GM18861 (cell line): ENCODE data around the gene SPRTN.

Experiments used
- ATAC-seq: cut with Tn5 transposase; IDR thresholded peaks from one replicate; pipeline ENCODE4 v1.9.1; 2021; ENCODE audit not compliant: unreplicated experiment

Gene SPRTN

DNA sequence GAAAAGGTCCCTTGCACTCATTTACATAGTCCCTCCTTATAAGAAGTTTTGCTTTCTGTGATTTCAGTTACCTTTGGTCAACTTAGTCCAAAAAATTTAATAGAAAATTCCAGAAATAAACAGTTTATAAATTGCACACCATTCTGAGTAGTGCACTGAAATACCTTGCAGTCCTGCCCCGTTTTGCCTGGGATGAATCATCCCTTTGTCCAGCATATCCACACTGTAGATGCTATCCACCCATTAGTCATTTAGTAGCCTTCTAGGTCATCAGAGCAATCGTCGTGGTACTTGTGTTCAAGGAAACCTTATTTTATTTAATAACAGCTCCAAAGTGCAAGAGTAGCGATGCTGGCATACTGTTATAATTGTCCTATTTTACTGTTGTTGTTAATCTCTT lies 38.0 kb downstream of the SPRTN start:
- no peak for ATAC-seq

DNA sequence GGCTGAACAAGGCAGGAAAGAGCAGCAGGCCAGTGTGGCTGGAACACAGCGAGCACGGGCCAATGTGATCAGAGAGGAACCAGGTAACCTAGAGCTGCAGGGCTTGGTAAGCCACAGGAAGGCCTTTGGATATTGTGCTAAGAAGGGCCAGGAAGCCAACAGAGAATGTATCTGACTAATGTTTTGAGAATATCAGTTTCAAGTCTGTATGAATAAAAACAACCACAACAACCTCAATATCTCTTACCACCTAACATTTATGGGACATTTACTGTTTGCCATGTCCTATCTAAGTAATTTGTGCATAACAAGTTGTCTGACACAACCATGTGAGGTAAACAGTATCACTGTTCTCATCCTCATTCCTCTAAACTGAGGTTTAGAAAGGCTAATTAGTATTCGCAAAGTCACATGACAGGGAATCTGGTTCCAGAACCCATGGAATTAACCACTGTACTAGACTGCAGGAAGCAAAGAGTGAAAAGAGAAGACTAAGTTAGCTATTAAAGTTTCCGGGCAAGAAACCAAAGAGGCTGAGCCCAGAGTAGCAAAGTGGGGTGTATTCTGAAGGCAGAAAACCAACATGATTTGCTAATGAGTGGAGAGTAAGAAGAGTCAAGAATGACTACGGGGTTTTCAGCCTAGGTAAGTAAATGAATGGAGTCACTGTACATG lies 38.9 kb downstream of the SPRTN start:
- peak; percentile 53 for ATAC-seq

DNA sequence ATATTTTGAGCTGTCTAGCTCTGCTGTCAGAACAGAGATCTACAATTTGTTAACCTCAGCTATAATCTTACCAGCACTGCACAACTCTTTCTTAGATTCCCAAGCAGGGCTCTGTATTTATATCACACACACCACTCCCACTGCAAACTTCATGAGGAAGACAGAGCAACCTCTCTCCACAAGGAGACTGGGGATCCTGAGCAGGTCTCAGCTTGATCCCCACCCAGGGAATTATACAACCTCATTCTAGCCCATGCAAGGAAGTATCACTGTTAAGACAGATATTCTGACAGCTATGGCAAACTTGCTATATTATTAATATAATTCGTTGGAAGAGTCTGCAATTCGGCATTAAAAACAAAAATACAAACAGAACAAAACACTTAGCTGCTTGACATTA lies 43.6 kb downstream of the SPRTN start:
- ATAC-seq = no peak

DNA sequence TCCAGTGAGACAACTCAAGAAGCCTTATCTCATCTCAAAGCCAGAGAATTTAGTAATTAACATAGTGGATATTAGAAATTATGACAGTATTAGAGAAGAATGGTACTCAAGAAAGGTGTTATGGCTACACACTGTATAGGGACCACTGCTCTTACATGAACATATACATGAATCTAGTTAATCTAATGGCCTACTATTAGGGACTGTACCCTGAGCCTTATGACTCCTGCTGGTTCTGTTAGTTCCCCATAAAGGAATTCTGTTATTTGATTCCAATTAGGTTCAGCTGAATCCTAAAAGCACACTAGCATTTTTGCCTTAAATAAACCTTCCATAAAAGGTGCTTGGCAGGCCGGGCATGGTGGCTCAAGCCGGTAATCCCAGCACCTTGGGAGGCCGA lies 44.3 kb downstream of the SPRTN start:
- ATAC-seq = no peak

DNA sequence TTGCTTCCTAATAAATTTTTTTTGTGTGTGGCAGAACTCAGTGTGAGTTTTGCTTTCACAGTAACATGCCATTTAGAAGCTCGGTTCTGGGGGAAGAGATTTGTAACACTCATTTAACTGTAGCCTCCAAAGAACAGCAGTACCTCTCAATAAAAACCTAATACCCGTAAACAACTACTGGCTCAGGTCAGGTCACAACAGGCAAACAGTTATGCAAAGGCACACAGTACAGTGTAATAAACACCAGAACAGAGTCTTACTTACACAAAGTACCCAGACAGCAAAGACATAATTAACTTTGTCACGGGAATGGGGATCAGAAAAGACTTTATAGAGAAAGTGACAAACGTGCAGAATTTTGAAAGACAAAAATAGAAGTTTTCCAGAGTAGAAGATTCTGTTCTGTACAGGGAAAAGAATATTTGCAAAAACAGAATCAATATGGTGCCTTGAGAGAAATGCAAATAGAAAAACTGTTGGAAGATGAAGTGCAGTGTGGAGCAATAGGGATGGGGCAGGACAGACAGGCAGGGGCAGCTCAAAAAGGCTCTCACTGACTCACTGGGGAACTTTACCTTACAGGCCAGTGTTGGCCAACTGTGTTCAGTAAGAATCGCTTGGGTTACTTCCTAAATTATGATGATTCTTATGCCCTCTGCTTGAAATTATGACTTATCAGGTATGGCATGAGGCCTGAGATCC lies 45.2 kb downstream of the SPRTN start:
- no peak for ATAC-seq

DNA sequence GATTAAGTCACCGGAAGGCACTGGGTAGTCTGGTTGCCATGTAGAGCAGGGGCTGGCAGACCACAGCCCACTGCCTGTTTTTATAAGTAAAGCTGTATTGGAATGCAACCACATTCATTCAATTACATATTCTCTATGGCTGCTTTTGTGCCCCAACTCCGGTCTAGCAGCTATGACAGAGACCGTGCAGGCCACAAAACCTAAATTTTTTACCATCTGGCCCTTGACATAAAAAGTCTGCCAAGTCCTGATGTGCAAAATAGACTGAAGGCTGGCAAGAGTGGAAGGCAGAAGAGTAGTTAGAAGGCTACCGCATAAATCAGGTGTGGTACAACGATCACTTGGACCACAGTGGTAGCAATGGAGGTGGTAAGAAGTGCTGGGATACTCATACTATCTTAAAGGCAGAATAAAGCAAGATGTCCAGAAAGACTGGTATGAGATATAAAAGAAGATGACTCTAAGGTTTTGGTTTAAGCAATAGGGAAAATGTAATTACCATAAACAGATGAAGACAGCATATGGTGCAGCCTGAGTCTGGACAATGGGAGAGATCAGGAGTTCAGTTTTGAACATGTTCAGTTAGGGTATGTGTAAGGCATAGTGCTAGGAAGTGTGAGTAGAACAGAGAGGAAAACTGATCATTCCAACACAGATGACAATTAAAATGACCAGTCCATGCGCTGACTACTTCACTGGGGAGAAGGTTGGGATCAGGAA lies 46.8 kb downstream of the SPRTN start:
- ATAC-seq = no peak

DNA sequence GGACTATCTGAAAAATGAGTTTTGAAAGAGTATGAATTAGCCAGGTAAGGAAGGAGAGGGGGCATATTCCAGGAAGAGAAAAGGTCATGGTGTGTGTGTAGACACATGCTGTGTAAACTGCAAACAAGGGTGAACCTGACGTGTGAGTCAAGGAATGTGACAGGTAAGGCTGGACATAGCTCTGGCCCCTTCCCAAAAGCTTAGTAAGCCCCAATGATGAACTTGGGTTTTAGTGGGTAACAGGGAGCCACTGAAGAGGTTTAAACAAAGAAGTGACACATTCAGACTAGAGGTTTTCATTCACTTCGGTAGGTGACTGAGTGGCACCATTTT lies 47.3 kb downstream of the SPRTN start:
- ATAC-seq = no peak

DNA sequence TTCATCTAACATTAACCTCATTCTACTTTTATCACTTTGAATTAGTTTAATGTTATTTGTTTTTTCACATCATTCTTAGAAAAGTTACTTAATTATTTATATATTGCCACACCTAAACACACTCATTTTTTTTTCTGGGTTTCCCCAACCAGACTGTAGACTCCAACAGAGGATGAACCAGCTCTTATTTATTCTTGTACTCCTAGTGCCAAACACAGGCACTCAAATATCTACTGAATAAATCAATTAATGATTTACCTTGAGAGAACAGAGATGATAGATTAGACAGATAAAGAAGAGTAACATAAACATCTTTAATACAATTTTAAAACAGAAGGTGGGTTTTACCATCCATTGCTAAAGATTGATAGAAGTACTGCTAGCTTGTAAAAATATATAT lies 48.4 kb downstream of the SPRTN start:
- ATAC-seq = no peak

DNA sequence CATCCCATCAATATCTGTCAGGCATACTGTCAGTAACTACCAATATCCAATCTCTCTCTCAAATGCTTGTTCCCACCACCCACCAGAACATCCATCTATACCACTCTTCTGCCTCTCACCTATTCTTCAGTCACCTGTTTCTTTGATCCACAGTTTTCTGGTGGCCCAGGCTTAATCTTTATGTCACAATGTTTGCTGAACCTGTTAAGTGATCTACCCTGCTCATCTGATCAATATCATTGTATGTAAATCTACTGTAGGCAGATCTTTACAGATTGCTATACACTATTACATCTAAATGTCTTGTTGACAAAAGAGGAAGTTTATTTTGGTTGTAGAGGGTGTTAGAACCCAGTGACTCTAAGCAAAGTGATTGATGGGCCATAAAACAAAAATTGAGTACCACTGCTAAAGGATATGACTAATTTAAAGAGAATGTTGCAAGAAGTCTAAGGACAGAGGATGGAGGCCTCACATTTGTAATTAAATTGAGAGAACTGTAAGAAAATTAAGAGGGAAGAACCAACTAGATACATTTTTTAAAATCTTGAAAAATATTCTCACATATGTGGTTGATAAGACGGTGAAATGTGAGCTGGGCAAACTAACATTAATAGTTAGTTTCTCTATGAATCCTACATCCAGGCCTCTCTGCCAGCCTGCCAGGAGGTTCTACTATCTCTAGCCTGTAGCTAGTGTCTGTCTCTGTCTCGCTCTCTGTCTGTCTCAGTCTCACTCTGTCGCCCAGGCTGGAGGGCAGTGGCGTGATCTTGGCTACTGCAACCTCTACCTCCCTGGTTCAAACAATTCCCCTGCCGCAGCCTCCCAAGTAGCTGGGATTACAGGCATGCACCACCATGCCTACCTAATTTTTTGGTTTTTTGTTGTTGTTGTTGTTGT lies 49.9 kb downstream of the SPRTN start:
- no peak for ATAC-seq

DNA sequence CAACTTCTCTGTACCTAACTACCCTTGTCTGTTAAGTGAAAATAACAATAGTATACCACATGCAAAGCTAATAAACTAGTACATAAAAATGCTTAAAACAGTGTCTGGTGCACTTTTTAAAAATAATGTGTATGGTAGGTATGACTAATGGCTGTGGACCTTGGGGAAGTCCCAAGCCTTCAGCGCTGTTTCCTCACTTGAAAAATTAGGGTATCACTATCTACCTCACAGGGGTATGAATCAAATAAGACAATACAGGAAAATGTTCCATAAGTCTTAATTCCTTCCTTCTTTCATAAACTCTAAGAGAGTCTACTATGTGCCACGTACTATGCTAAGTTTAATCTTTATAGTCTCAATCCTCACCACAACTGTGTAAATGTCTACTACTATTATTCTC lies 52.0 kb downstream of the SPRTN start:
- ATAC-seq = no peak

DNA sequence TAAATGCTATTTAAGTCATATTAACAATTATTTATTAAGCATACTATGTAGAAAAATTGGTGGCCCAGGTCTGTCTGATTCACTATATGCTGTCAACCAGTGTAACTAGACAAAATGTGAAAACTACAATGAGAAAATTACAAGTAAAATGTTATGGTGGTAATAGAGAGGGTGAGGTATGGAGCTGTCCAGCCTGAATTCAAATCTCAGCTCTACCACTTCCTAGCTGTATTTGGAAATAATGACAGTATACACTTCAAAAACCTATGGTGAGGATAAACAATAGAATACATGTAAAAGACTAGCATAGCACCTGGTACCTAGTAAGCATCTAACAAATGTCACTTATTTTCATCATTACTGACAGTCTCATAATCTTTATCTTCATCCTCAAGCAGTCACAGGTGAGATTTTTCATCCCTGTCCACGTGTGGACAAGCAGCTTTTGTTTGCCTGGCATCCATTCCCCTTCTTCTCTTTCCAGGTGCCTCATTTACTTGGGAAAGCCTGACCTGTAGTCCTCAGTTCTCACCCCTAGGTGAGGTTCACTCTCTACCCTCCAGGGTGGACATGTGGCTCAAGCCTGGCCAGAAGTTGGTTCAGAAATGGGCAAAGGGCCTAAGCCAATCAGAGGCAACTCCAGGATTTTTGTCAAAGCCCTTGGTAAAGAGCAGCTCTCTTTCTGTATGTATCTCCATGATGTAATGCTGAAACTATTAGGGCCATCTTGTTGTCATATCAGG lies 54.5 kb downstream of the SPRTN start:
- ATAC-seq = no peak

DNA sequence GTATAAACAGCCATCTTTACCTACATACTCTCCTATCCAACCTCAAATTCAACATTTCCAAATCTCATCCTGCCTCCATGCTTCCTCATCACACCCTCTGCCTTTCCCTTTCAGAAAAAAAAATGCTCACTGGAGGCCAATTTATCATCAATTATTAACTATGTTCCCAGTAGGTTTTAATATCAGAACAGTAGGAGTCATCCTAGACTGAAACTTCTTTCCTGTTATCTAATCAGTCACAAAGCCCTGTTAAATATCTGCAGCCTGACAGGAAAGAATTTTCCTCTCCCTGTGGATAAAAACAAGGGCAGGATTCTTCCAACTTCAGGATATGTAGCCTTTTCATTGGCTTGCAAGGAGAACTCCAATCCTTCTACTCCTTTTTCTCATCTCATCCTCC lies 55.6 kb downstream of the SPRTN start:
- no peak for ATAC-seq

DNA sequence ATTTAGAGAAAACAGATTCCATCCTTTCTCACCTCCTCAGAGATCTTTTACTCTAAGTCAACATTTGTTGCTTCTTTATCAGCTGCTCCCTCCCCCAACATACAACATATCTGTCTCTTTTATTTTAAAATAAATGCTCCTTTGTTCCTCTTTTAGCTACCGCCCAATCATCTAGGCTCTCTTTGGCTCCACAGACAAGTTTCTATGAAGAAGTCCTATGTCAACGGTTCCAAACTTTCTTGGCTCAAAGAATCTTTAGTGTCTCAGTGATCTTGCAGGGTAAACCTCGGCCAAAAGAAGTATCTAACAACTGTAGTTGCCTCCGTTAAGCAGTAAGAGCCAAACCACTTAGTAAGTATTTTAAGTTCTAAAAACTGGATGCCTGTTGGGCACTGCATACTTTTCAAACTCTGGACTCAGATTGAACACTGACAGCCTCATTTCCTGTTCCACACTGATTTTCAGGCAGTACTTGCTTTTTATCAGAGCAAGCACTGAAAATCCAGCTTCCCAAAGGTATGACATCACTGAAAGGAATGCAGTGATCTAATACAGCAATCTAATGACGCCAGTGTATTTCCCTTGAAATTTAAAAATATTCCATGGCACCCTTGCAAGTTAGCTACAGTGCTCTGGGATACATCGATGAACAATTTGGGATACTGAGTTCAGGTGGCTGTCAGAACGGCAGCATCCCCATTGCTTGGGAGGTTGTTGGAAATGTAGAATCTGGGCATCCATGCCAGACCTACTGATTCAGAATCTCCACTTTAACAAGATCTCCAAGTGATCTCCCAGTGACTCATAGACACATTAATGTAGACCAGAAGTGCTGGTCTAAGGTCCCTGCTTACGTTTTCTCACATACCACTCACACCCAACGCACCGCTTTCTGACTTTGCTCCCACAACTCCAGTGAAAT lies 57.2 kb downstream of the SPRTN start:
- ATAC-seq = no peak

DNA sequence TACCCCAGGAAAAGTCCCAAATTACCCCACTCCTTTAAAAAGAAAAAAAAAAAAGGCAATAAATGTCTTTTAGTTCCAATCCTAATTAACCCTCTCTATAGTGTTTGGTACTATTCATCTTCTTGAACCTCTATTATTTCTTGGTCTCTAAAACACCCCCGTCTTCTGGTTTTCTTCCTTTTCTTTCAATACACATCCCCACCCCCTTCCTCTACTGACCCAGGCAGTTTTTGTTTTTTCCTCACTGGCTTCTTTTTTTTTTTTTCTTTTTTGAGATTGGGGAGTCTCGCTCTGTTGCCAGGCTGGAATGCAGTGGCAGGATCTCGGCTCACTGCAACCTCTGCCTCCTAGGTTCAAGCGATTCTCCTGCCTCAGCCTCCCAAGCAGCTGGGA lies 57.9 kb downstream of the SPRTN start:
- no peak for ATAC-seq

DNA sequence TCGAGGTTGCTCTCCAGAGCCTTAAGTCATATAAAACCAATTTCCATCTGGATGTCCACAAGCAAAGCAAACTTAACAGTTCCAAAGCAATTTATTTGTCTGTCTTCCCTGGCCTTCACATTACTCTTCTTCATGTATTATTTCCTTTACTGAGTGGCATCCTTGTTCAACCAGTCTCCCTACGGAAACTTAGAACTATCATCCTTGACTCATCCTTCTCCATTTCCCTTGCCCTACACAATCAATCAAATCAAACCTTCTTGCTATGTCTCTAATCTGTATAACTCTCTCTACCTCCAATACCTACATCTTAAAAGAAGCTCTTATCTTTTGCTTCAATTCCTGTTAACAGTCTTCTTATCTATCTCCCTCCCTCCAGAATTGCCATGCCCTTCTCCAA lies 58.5 kb downstream of the SPRTN start:
- ATAC-seq = no peak

DNA sequence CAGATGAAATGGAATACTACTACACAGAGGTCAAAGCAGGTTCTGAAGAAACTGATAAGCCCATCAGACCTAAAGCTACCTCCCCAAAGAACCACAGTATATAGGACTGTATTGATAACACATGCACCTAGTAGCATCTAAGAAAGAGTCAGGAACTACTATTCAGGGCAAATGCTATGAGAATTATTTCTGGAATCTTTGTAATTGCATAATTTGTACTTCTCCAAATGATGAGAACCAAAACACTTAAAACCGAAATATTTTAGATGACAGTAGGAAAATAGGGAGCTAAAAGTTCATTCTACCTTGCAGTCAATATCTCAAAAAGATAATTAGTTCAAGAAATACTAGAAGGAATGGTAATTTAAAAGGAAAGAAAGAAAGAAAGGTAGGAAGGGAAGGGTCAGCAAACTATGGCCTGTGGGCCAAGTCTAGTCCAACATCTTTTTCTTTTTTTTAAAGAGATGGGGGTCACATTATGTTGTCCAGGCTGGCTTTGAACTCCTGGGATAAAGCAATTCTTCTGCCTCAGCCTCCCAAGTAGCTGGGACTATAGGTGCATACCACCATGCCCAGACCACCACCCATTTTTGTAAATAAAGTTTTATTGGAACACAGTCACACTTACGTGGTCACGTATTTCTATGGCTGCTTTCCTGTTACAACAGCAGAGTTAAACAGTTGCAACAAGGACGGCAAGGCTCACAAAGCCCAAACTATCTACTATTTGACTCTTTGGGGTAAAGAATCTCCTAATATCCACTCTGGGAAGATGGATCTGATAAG lies 60.0 kb downstream of the SPRTN start:
- no peak for ATAC-seq

DNA sequence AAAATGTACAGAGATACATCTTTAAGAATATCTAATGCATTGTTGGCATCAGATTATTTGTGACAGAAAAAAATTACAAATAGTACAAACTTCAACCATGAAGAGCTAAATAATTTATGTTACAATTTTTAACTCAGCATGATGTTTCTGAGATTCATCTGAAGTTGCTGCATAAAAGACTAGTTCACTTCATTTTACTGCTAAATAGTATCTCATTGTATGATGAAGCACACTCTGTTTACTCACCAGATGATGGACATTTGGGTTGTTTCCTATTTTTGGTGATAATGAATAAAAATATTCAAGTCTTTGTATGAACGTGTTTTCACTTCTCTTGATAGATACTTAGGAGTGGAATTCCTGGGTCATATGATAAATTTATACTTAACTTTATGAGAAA lies 63.4 kb downstream of the SPRTN start:
- no peak for ATAC-seq

DNA sequence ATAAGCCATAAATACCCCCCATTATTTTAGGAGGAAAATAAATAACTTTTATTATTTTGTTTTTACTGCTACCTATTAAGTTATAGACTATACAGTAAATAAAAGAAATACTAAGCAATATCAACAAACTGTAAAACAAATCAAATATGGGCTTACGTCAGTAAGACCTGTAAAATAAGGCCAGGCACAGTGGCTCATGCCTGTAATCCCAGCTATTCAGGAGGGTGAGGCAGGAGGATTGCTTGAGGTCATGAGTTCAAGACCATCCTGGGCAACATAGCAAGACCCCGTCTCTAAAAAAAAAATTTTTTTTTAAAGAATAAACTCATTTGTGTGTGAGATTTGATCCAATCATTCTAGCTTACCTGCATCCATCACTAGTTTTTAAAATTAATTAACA lies 66.2 kb downstream of the SPRTN start:
- ATAC-seq = no peak
